K562 (cell line): ENCODE data around the gene C1orf167. TPM values are rescaled to one million over a fixed set of nuclear protein-coding genes. Genes with fewer than 3 reads are reported as not detected.

Experiments
- BDP1 ChIP-seq: IDR thresholded peaks from 3 replicates; pipeline ENCODE4 v1.6.1; 2011; ENCODE audit not compliant: insufficient read length, insufficient read depth
- DACH1 ChIP-seq: fragments of 450-650 bp; IDR thresholded peaks from 2 replicates; pipeline ENCODE4 v1.6.1; 2018; ENCODE audit not compliant: partially characterized antibody
- DPF2 ChIP-seq: fragments of 450-650 bp; IDR thresholded peaks from 2 replicates; pipeline ENCODE4 v1.6.1; 2016
- EP400 ChIP-seq: fragments of 450-650 bp; IDR thresholded peaks from 2 replicates; pipeline ENCODE4 v1.6.1; 2017; ENCODE audit warnings: antibody characterized with exemption, mild to moderate bottlenecking, moderate library complexity
- HLTF ChIP-seq: fragments of 450-650 bp; IDR thresholded peaks from 2 replicates; pipeline ENCODE4 v1.6.1; 2016
- ILF3 ChIP-seq: fragments of 450-650 bp; IDR thresholded peaks from 2 replicates; pipeline ENCODE4 v1.6.1; 2018; ENCODE audit warnings: antibody characterized with exemption, mild to moderate bottlenecking, moderate library complexity, borderline replicate concordance
- KDM5B ChIP-seq: fragments of 200-600 bp; sonication (generic); IDR thresholded peaks from 2 replicates; pipeline ENCODE4 v1.6.1; 2012; ENCODE audit warnings: low read depth, mild to moderate bottlenecking, moderate library complexity, low read length, control low read depth, inconsistent platforms; ENCODE audit not compliant: insufficient replicate concordance
- KLF13 ChIP-seq: fragments of 450-650 bp; IDR thresholded peaks from 2 replicates; pipeline ENCODE4 v1.6.1; 2016; ENCODE audit warnings: missing genetic modification characterization, low read depth, mild to moderate bottlenecking, missing compliant biosample characterization, moderate library complexity, borderline replicate concordance
- MEF2A ChIP-seq: IDR thresholded peaks from 2 replicates; pipeline ENCODE4 v1.6.1; 2011; ENCODE audit warnings: low read depth, mild to moderate bottlenecking, low read length, moderate library complexity; ENCODE audit not compliant: control insufficient read depth
- MYC ChIP-seq, 2 experiments: fragments of 250-450 bp in 1 of 2; sonication (Bioruptor Pico) in 1 of 2; IDR thresholded peaks; 2 replicates each; pipeline versions ENCODE4 v1.5.1 to v1.6.1; 2012 to 2021; ENCODE audit warnings: low read depth in 2 of 2, borderline replicate concordance in 1 of 2, improper control_type of control experiment in 1 of 2, low read length in 1 of 2, mild to moderate bottlenecking in 1 of 2, moderate library complexity in 1 of 2
- NCOA4 ChIP-seq: fragments of 450-650 bp; IDR thresholded peaks from 2 replicates; pipeline ENCODE4 v1.6.1; 2018; ENCODE audit warnings: mild to moderate bottlenecking; ENCODE audit not compliant: partially characterized antibody
- NFATC3 ChIP-seq: fragments of 450-650 bp; IDR thresholded peaks from 2 replicates; pipeline ENCODE4 v1.6.1; 2017; ENCODE audit warnings: mild to moderate bottlenecking
- NFYB ChIP-seq: IDR thresholded peaks from 2 replicates; pipeline ENCODE4 v1.6.1; 2011; ENCODE audit warnings: mild to moderate bottlenecking, moderate library complexity; ENCODE audit not compliant: insufficient read length; ENCODE audit errors: extremely low read depth
- POU5F1 ChIP-seq: fragments of 150-350 bp; IDR thresholded peaks from 2 replicates; pipeline ENCODE4 v1.6.1; 2014; ENCODE audit warnings: borderline replicate concordance, low read length, low read depth, mild to moderate bottlenecking; ENCODE audit not compliant: partially characterized antibody
- PTRF ChIP-seq: fragments of 450-650 bp; IDR thresholded peaks from 2 replicates; pipeline ENCODE4 v1.6.1; 2016; ENCODE audit warnings: mild to moderate bottlenecking, missing genetic modification characterization, missing compliant biosample characterization
- TCFL5 ChIP-seq: fragments of 250-450 bp; sonication (Bioruptor Pico); conservative IDR thresholded peaks from 2 replicates; pipeline ENCODE4 v1.6.1; 2021; ENCODE audit warnings: mild to moderate bottlenecking, moderate library complexity, matching md5 sums
- TFAP4 ChIP-seq: sonication (generic); formaldehyde crosslinking; IDR thresholded peaks from 2 replicates; pipeline ENCODE4 v1.8.0; 2022; ENCODE audit warnings: missing genetic modification reagents, mild to moderate bottlenecking, moderate library complexity, borderline replicate concordance
- U2AF1 ChIP-seq: fragments of 200-400 bp; formaldehyde crosslinking; optimal IDR thresholded peaks from 2 replicates; pipeline ENCODE3; 2017; ENCODE audit warnings: mild to moderate bottlenecking, low read depth, low read length, moderate library complexity
- XRCC4 ChIP-seq: IDR thresholded peaks from one replicate; pipeline ENCODE4 v1.6.1; 2011; ENCODE audit not compliant: insufficient read depth, insufficient read length; ENCODE audit errors: extremely low read depth
- ZFP1 ChIP-seq: fragments of 450-650 bp; formaldehyde crosslinking; IDR thresholded peaks from 2 replicates; pipeline ENCODE4 v1.4.0; 2020; ENCODE audit warnings: mild to moderate bottlenecking, mixed read lengths
- ZNF212 ChIP-seq: fragments of 450-650 bp; formaldehyde crosslinking; IDR thresholded peaks from 2 replicates; pipeline ENCODE4 v1.4.0; 2020; ENCODE audit warnings: mild to moderate bottlenecking
- ZNF316 ChIP-seq: fragments of 450-650 bp; IDR thresholded peaks from 2 replicates; pipeline ENCODE4 v1.6.1; 2016
- ZNF444 ChIP-seq: fragments of 250-450 bp; sonication (Bioruptor Pico); IDR thresholded peaks from 2 replicates; pipeline ENCODE4 v1.4.0; 2020; ENCODE audit warnings: mild to moderate bottlenecking, moderate library complexity
- ZNF551 ChIP-seq: fragments of 250-450 bp; sonication (Bioruptor Pico); IDR thresholded peaks from 2 replicates; pipeline ENCODE4 v1.5.0; 2021; ENCODE audit warnings: mild to moderate bottlenecking, moderate library complexity
- ZNF699 ChIP-seq: fragments of 250-450 bp; sonication (Bioruptor Pico); IDR thresholded peaks from 2 replicates; pipeline ENCODE4 v1.8.0; 2021; ENCODE audit warnings: mild to moderate bottlenecking, moderate library complexity; ENCODE audit not compliant: insufficient replicate concordance
- polyA plus RNA-seq, 8 experiments: library from polyadenylated mRNA; depleted of rRNA in 4 of 8; stranded (reverse) in 5 of 8; unstranded in 3 of 8; fragments of >200 nt; fragmentation: Nextera tagmentation in 2 of 8; fragmentation: Illumina TruSeq in 1 of 8; extraction: Ambion mirVana in 2 of 8; extraction: Trizol in 1 of 8; gene quantifications; 2 replicates each; pipeline versions ENCODE4 v1.2.1 to v1.2.3, GENCODE V29; 2011 to 2014; ENCODE audit warnings: inconsistent platforms in 1 of 8, missing spikeins in 1 of 8
- total RNA-seq, 7 experiments: library from RNA; depleted of rRNA in 6 of 7; stranded (reverse); fragments of >200 nt in 6 of 7; fragmentation: Illumina TruSeq in 2 of 7; extraction: Trizol in 2 of 7; gene quantifications; 2 replicates each; pipeline versions ENCODE4 v1.2.1 to v1.2.3, GENCODE V29; 2011 to 2021; ENCODE audit warnings: low replicate concordance in 1 of 7
- TF ChIP-seq, protein P1 (sequence below): fragments of 450-650 bp; formaldehyde crosslinking; IDR thresholded peaks from 2 replicates; pipeline ENCODE4 v1.4.0; 2020; ENCODE audit warnings: mild to moderate bottlenecking, moderate library complexity

C1orf167 gene
- total and polyA plus RNA-seq, 9 of the 15 experiments (the other 6 are each of a cell fraction or from before 2014, with no cell fraction given) = 0.22 to 0.86 (median 0.31) TPM; not detected in 2

GRCh38 chr1:11805422-11806306 lies 43.7 kb downstream of the C1orf167 start, which contains the start of the genes CLCN6 and MTHFR (continued):
- TF ChIP-seq KDM5B = peak; percentile 78
- no peak for TF ChIP-seq DACH1
- TF ChIP-seq, protein P1, sequence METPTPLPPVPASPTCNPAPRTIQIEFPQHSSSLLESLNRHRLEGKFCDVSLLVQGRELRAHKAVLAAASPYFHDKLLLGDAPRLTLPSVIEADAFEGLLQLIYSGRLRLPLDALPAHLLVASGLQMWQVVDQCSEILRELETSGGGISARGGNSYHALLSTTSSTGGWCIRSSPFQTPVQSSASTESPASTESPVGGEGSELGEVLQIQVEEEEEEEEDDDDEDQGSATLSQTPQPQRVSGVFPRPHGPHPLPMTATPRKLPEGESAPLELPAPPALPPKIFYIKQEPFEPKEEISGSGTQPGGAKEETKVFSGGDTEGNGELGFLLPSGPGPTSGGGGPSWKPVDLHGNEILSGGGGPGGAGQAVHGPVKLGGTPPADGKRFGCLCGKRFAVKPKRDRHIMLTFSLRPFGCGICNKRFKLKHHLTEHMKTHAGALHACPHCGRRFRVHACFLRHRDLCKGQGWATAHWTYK (CRISPR knock-in tag) = peak; percentile 58; the same call in 1 of the 2 replicates
- TF ChIP-seq MEF2A = no peak; the same call in 1 of the 2 replicates
- TF ChIP-seq ZNF551 = no peak
- no peak for TF ChIP-seq BDP1
- TF ChIP-seq ZNF699 = no peak
- no peak for TF ChIP-seq U2AF1
- TF ChIP-seq ZNF212 (CRISPR knock-in tag) = no peak
- peak; percentile 68 for TF ChIP-seq POU5F1
- TF ChIP-seq NFYB = peak; percentile 64
- TF ChIP-seq PTRF = no peak
- no peak for TF ChIP-seq NCOA4
- no peak for TF ChIP-seq ZFP1 (CRISPR knock-in tag)
- no peak for TF ChIP-seq NFATC3
- peak; percentile 79 for TF ChIP-seq DPF2
- peak; percentile 73; the same call in 1 of the 2 replicates for TF ChIP-seq MYC (IDR thresholded peaks at IDR 0.05; ENCODE audit: low read depth, low read length)
- TF ChIP-seq MYC (CRISPR knock-in tag; IDR thresholded peaks at IDR 0.05; ENCODE audit: borderline replicate concordance, low read depth) = peak; percentile 65; the same call in 1 of the 2 replicates
- TF ChIP-seq TFAP4 (CRISPR knock-in tag) = peak; percentile 92; the same call in 1 of the 2 replicates
- no peak for TF ChIP-seq TCFL5 (CRISPR knock-in tag)
- TF ChIP-seq EP400 = no peak
- TF ChIP-seq ZNF444 (CRISPR knock-in tag) = 0 out of 2 replicates have a peak, but pooled peaks have one; percentile 41
- no peak for TF ChIP-seq ILF3
- TF ChIP-seq HLTF = peak; percentile 81; the same call in 1 of the 2 replicates
- TF ChIP-seq KLF13 (tag) = 0 out of 2 replicates have a peak, but pooled peaks have one; percentile 22
- TF ChIP-seq ZNF316 = 0 out of 2 replicates have a peak, but pooled peaks have one; percentile 2
- TF ChIP-seq XRCC4 = no peak
